HL-60 (cell line): ENCODE results near the gene CCDC185.
"Not testable (repeated sequence)": the region's sequence is repeated elsewhere in the genome, so short reads cannot be mapped to it uniquely, and the experiment has no call there.

Experiments
- DNase-seq, 2 experiments: peaks; one replicate each; pipeline ENCODE4 v3.0.0-alpha.2; 2010 to 2020; ENCODE audit warnings: low read depth in 1 of 2, low spot score in 1 of 2
- H3K27ac ChIP-seq: fragments of 250-450 bp; sonication (Bioruptor Pico); replicated peaks from 2 replicates; pipeline ENCODE4 v1.5.1; 2020; ENCODE audit warnings: mild to moderate bottlenecking, moderate library complexity
- H3K27me3 ChIP-seq: fragments of 250-450 bp; sonication (Bioruptor Pico); 2 replicates; pipeline ENCODE4 v1.5.1; 2021; ENCODE audit warnings: mild to moderate bottlenecking, moderate library complexity; ENCODE audit not compliant: insufficient read depth, poor library complexity, severe bottlenecking
- H3K4me3 ChIP-seq: replicated peaks from 2 replicates; pipeline ENCODE4 v1.5.1; 2011; ENCODE audit warnings: mild to moderate bottlenecking, control low read depth, low read length; ENCODE audit not compliant: insufficient read depth
- CTCF ChIP-seq: IDR thresholded peaks from one replicate; pipeline ENCODE4 v1.5.1; 2011; ENCODE audit warnings: low read length, control low read depth, inconsistent platforms; ENCODE audit not compliant: insufficient read depth
- GABPA ChIP-seq: IDR thresholded peaks from 2 replicates; pipeline ENCODE4 v1.6.1; 2012; ENCODE audit warnings: low read depth
- POLR2AphosphoS5 ChIP-seq: IDR thresholded peaks from 2 replicates; pipeline ENCODE4 v1.6.1; 2012; ENCODE audit warnings: low read depth
- REST ChIP-seq: IDR thresholded peaks from 2 replicates; pipeline ENCODE4 v1.6.1; 2012; ENCODE audit warnings: low read depth; ENCODE audit not compliant: insufficient replicate concordance
- SPI1 ChIP-seq: IDR thresholded peaks from 2 replicates; pipeline ENCODE4 v1.6.1; 2012; ENCODE audit warnings: low read depth, mild to moderate bottlenecking, borderline replicate concordance

The CCDC185 gene

GRCh38 chr1:223394242-223394641 lies 1.0 kb downstream of the CCDC185 start:
- Histone ChIP-seq H3K27me3 (peaks cover 5% of the 10 kb centered on the region), H3K27ac (no peak overlapping the region), H3K4me3 (no peak overlapping the region)
- DNase-seq, result no peak
- no peak for TF ChIP-seq REST
- TF ChIP-seq CTCF, result no peak

DNA sequence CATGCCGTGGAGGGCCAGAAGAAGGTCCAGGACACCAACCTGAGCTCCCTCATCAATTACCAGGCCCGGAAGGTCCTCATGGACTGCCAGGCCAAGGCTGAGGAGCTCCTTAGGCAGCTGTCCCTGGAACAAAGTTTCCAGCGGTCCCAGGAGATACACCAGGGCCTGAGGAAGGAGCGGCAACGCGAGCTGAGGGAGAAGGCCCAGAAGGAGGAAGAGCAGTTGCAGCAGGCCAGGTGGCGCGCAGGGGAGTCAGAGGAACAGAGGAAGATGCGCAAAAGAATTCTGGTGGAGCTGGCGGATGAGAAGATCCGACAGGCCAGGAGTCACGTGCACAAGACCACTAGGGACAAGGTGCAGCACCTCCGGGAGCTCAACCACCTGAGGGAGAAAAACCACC lies 1.5 kb downstream of the CCDC185 start:
- peaks cover 5% of the 10 kb centered on the region for H3K27me3 ChIP-seq
- DNase-seq, result no peak
- TF ChIP-seq SPI1, result no peak
- TF ChIP-seq POLR2AphosphoS5, result no peak
- TF ChIP-seq REST, result no peak
- TF ChIP-seq CTCF, result no peak
- TF ChIP-seq GABPA, result no peak
- no peak overlapping the region for H3K4me3 ChIP-seq
- H3K27ac ChIP-seq, result no peak overlapping the region

GRCh38 chr1:223399393-223399792 lies 6.2 kb downstream of the CCDC185 start:
- not testable (repeated sequence) for DNase-seq, H3K27me3 ChIP-seq, H3K27ac ChIP-seq, H3K4me3 ChIP-seq

- DNase-seq, result no peak
- no peak for TF ChIP-seq POLR2AphosphoS5
- Histone ChIP-seq H3K4me3 (no peak overlapping the region), H3K27me3 (peaks cover 2% of the 10 kb centered on the region), H3K27ac (no peak overlapping the region)
These were observed 8.9 kb downstream of the CCDC185 start for GRCh38 chr1:223401873-223402789.

GRCh38 chr1:223402790-223403142 lies 9.6 kb downstream of the CCDC185 start:
- Histone ChIP-seq H3K27me3 (peaks cover 2% of the 10 kb centered on the region), H3K27ac (no peak overlapping the region), H3K4me3 (no peak overlapping the region)
- TF ChIP-seq GABPA, result no peak
- no peak for TF ChIP-seq REST
- TF ChIP-seq SPI1, result no peak
- no peak for TF ChIP-seq POLR2AphosphoS5
- TF ChIP-seq CTCF, result no peak
- no peak for DNase-seq
